Testis (tissue), 3 donors: ENCODE results near the gene CNTFR. TPM values are rescaled to one million over a fixed set of nuclear protein-coding genes. Genes with fewer than 3 reads are reported as not detected.

Experiments
- DNase-seq: peaks from one replicate; pipeline ENCODE4 v3.0.0-alpha.2; 2019
- H3K27ac ChIP-seq, 2 donors: fragments of 200-600 bp; sonication (generic); one replicate each; pipeline ENCODE4 v1.5.1; 2019
- H3K27me3 ChIP-seq: fragments of 200-600 bp; sonication (generic); one replicate; pipeline ENCODE4 v1.5.1; 2019
- H3K36me3 ChIP-seq: fragments of 200-600 bp; sonication (generic); one replicate; pipeline ENCODE4 v1.5.1; 2017; ENCODE audit warnings: low read depth; ENCODE audit errors: missing control alignments
- H3K4me1 ChIP-seq: fragments of 200-600 bp; sonication (generic); one replicate; pipeline ENCODE4 v1.5.1; 2019
- H3K4me3 ChIP-seq, 2 donors: fragments of 200-600 bp; sonication (generic); one replicate each; pipeline ENCODE4 v1.5.1; 2017 to 2019
- H3K9me3 ChIP-seq: fragments of 200-600 bp; sonication (generic); one replicate; pipeline ENCODE4 v1.5.1; 2017
- POLR2A ChIP-seq: fragments of 450-650 bp; IDR thresholded peaks from one replicate; pipeline ENCODE4 v1.6.1; 2017; ENCODE audit warnings: antibody characterized with exemption, mild to moderate bottlenecking, moderate library complexity
- WGBS, 2 donors: methylation state at CpG; one replicate each; pipeline ENCODE4 v1.1.5; 2018; 5-methylcytosine and 5-hydroxymethylcytosine counted together
- intact Hi-C: fragments of 100-400 bp; cut with DNase I; formaldehyde crosslinking; loops from one replicate; pipeline ENCODE4 v1.15.1; 2023; ENCODE audit warnings: low total_unique reads
- polyA plus RNA-seq: library from polyadenylated mRNA; stranded (reverse); fragments of 350-450 nt; fragmentation: Illumina TruSeq; extraction: RNeasy Lipid Tissue Mini Kit (QIAGEN cat#74804); gene quantifications from one replicate; pipeline ENCODE4 v1.2.3, GENCODE V29; 2014; ENCODE audit warnings: low read depth, low replicate concordance; ENCODE audit not compliant: insufficient read depth
- total RNA-seq, 2 donors: library from RNA; depleted of rRNA; stranded (reverse); fragments of >200 nt; gene quantifications; one replicate each; pipeline ENCODE4 v1.2.3, GENCODE V29; 2016
- TF ChIP-seq, protein P1 (sequence below), 3 experiments: fragments of 450-650 bp in 2 of 3; fragments of 200-600 bp in 1 of 3; sonication (generic) in 1 of 3; IDR thresholded peaks; one replicate each; pipeline ENCODE4 v1.5.1; 2016 to 2019; ENCODE audit warnings: antibody characterized with exemption in 3 of 3, mild to moderate bottlenecking in 2 of 3, moderate library complexity in 1 of 3

CNTFR gene
- total and polyA plus RNA-seq, 3 donors from 2014 or later: 11.8 to 16.0 (median 16.0) TPM

DNA sequence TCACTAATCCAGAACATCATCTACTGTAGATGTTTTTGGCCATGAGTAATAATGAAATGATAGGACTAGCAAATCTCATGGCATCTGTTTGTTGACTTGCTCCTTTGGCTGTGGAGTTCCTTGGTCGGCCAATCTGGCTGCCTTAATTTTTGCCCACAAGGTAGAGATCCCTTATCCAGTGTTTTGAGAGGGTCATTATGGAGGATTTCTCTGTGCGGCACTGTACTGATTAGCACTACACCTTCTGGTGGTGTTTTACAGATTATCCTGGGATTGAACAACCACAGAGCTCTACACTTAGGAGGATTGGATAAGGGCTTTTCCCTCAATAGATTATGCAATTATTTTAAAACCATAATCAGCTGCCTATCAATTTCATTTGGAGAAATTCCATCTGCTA is 63.5 kb downstream of the CNTFR start:
- H3K27me3 ChIP-seq: no peaks in the 10 kb centered on the region
- H3K4me3 ChIP-seq: no peak overlapping the region
- H3K27ac ChIP-seq: no peak overlapping the region
- TF ChIP-seq, protein P1, sequence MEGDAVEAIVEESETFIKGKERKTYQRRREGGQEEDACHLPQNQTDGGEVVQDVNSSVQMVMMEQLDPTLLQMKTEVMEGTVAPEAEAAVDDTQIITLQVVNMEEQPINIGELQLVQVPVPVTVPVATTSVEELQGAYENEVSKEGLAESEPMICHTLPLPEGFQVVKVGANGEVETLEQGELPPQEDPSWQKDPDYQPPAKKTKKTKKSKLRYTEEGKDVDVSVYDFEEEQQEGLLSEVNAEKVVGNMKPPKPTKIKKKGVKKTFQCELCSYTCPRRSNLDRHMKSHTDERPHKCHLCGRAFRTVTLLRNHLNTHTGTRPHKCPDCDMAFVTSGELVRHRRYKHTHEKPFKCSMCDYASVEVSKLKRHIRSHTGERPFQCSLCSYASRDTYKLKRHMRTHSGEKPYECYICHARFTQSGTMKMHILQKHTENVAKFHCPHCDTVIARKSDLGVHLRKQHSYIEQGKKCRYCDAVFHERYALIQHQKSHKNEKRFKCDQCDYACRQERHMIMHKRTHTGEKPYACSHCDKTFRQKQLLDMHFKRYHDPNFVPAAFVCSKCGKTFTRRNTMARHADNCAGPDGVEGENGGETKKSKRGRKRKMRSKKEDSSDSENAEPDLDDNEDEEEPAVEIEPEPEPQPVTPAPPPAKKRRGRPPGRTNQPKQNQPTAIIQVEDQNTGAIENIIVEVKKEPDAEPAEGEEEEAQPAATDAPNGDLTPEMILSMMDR (IDR thresholded peaks at IDR 0.05): no peak
- no peak for TF ChIP-seq POLR2A
- no peaks in the 10 kb centered on the region for H3K9me3 ChIP-seq
- intact Hi-C loops: no loop called here
- no peaks in the 10 kb centered on the region for H3K4me1 ChIP-seq
- no peaks in the 10 kb centered on the region for H3K36me3 ChIP-seq
- WGBS, 2 donors: 77 to 85% methylated on average over 2 of the region's 2 CpGs
- DNase-seq: no peak

DNA sequence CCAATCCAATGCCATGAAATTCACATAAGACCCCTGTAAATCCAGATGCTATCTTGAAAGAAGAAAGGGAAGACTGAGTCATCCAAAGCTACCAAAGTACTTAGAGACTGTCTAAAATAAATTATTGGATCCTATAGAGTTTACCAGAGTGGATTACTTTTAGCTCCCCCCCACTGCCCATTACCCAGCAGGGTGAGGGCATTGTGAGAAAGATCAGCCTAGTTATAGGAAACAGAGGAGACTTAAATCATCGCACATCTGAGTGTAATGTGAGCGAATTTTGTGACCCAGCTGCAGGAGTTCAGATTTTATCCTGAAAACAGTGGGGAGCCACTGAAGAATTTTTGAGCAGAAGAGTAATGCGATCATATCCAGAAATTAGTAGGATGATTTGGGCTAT is 65.2 kb downstream of the CNTFR start:
- Histone ChIP-seq H3K9me3 (no peaks in the 10 kb centered on the region), H3K27ac (no peak overlapping the region), H3K36me3 (no peaks in the 10 kb centered on the region), H3K4me3 (no peak overlapping the region), H3K27me3 (no peaks in the 10 kb centered on the region), H3K4me1 (no peaks in the 10 kb centered on the region)
- intact Hi-C loops: no loop called here
- TF ChIP-seq POLR2A: no peak
- TF ChIP-seq, protein P1 (IDR thresholded peaks at IDR 0.05): no peak
- no peak for DNase-seq
- WGBS, 2 donors: 64 to 67% methylated on average over 3 of the region's 3 CpGs

DNA sequence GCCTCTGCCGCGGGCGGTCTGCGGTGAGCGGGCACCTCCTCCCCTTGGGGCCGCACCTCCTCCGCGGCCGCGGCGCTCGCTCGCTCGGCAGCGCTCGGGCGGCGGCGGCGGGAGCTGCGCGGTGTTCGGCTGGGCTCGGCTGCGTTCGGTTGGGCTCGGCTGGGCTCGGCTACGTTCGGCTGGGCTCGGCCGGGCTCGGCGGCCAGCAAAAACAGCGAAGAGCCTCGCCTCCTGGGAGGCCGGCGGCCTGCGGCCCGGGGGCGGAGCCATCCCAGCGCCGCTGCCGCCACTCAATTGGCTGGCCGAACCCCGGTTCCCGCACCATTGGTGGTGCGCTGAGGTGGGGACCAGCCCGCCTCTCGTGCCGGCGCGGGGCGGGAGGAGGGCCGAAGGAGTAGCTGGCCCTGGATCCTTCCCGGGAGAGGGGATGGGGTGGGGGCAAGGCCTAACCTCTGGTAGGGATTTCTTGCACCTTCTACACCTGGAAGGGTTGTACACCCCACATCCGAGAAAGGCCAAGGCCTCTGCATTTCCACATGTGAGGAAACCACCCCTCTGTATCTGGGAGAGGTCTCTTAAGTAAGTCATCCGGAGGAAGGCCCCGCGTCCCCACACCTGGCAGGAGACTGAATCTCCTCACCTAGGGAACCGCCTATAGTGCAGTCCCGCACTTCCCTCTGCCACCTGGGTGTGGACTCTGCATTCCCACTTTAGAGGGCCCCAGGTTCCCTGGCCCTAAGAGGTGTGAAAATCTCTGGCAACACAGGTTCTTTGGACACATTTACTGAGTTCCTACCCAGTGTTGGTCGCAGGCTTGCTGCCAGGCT is 66.3 kb downstream of the CNTFR start, which contains the start of gene ENHO:
ENHO (minus strand) TSS at position 20 of the 827 bp plus-strand sequence. CDS start 1,295 bp downstream, outside the sequence.
- Histone ChIP-seq H3K4me1 (no peaks in the 10 kb centered on the region), H3K9me3 (no peaks in the 10 kb centered on the region), H3K27ac (peak within 1 kb of the TSS in 1 of 2 donors; percentile 71), H3K4me3 (peak within 1 kb of the TSS; percentile 52 to 57), H3K36me3 (no peaks in the 10 kb centered on the region), H3K27me3 (no peaks in the 10 kb centered on the region)
- TF ChIP-seq, protein P1 (IDR thresholded peaks at IDR 0.05): no peak
- DNase-seq: peak; percentile 90
- intact Hi-C loops: no loop called here
- WGBS, 2 donors: 5% methylated on average over 34 of the region's 63 CpGs; no CpG with 5 or more reads in 1 of the 2 donors

DNA sequence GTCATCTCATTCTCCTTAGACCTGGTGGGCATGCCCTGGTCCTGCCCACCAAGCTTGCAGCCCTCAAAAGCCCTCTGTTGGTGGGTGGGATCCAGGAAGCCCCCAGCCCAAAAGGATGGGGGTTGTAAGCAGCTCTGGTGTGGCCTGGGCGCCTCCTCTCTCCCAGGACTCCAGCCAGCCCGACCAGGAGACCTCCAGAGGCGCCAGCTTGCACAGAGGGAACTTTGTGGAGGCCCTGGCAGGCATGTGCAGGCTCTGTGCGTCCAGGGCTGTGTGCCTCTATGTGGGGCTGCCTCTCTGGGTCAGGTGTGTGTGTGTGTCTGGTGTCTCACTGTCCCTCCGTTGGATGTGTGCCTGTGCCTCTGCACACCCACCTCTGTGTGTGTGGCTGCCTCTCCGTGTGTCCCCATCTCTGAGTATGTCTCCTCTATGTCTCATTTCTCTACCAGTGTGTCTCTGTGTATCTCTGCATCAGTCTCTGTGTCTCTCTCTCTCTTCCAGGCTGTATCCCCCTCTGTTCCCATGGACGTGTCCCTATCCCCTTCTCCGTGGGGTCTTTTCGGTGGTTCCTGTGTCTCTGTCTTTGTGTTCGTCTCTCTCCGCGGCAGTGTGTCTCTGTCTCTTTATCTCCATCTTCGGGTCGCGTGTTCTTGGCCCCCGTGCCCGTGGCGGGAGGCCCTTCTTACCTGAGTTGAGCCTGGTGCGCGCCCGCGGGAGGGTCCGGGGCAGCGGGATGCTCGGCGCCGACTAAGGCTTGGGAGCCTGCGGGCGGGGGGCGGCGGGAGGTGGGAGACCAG is 67.2 kb downstream of the CNTFR start:
- H3K4me3 ChIP-seq: peak overlapping the region; percentile 52 to 57
- H3K27me3 ChIP-seq: no peaks in the 10 kb centered on the region
- no peaks in the 10 kb centered on the region for H3K9me3 ChIP-seq
- TF ChIP-seq POLR2A: no peak
- TF ChIP-seq, protein P1 (IDR thresholded peaks at IDR 0.05): no peak
- H3K27ac ChIP-seq: peak overlapping the region in 1 of 2 donors; percentile 71
- intact Hi-C loops: no loop called here
- peak; percentile 40 for DNase-seq
- 8 to 16% methylated on average over 18 to 27 of the region's 31 CpGs for WGBS, 2 donors
- H3K4me1 ChIP-seq: no peaks in the 10 kb centered on the region
- no peaks in the 10 kb centered on the region for H3K36me3 ChIP-seq
